GM21737 (cell line): ENCODE data around the gene VWDE.
A peak's percentile ranks its signal among the peaks of the same experiment; 100 is the strongest.

Experiments
- ATAC-seq: cut with Tn5 transposase; IDR thresholded peaks from one replicate; pipeline ENCODE4 v1.9.1; 2021; ENCODE audit warnings: mild to moderate bottlenecking, moderate library complexity; ENCODE audit not compliant: unreplicated experiment

Gene VWDE

GRCh38 chr7:12294701-12295100 lies 109.0 kb downstream of the VWDE start:
- ATAC-seq, result peak; percentile 69

- ATAC-seq, result no peak
These were observed 111.8 kb downstream of the VWDE start for GRCh38 chr7:12291870-12292269.

- ATAC-seq, result no peak
These were observed 112.9 kb downstream of the VWDE start for GRCh38 chr7:12290761-12291160.

GRCh38 chr7:12289996-12290395 lies 113.7 kb downstream of the VWDE start:
- no peak for ATAC-seq

- ATAC-seq, result no peak
These were observed 115.8 kb downstream of the VWDE start for GRCh38 chr7:12287901-12288300.

- no peak for ATAC-seq
These were observed 122.6 kb downstream of the VWDE start for GRCh38 chr7:12281038-12281437.
